Measurements from ENCODE around the gene ICAM2.

The ICAM2 gene

GRCh38 chr17:63960430-63960829 is 60.0 kb downstream of the ICAM2 start:
- H3K9me3 ChIP-seq (ENCODE audit: insufficient read depth, low read depth, low read length) = peaks cover 4% of the 10 kb centered on the region
- no peaks in the 10 kb centered on the region for H3K4me1 ChIP-seq (ENCODE audit: control insufficient read depth in 1 of 2, insufficient read depth in 2 of 2, low read length in 2 of 2)
- H3K79me1 ChIP-seq (ENCODE audit: low read length) = no peaks in the 10 kb centered on the region
- DNase-seq = no peak
- H4K91ac ChIP-seq (ENCODE audit: low read depth, low read length) = no peak overlapping the region
- no CpG with 5 or more reads among the region's 7 CpGs for WGBS (ENCODE audit: extremely low coverage, insufficient coverage, insufficient read length)
- no peak overlapping the region for H3K27ac ChIP-seq (ENCODE audit: low read depth, low read length)
- no peak overlapping the region for H3K23ac ChIP-seq (ENCODE audit: low read length)
- no peak overlapping the region for H4K8ac ChIP-seq (ENCODE audit: low read depth, low read length)
- no peak overlapping the region for H2BK12ac ChIP-seq (ENCODE audit: low read length)
- no peak overlapping the region for H2AFZ ChIP-seq (ENCODE audit: insufficient read depth, low read length, poor library complexity)
- no peak overlapping the region for H3K4ac ChIP-seq (ENCODE audit: low read depth, low read length)
- no peak overlapping the region for H3K9ac ChIP-seq (ENCODE audit: low read length)
- no peaks in the 10 kb centered on the region for H3K27me3 ChIP-seq (ENCODE audit: insufficient read depth, low read length)
- H2BK5ac ChIP-seq (ENCODE audit: low read depth, low read length, poor library complexity) = no peak overlapping the region
- no peak overlapping the region for H3K4me2 ChIP-seq (ENCODE audit: low read length)
- H3K18ac ChIP-seq (ENCODE audit: low read length) = no peak overlapping the region
- H2AK5ac ChIP-seq (ENCODE audit: low read length) = no peak overlapping the region
- no peaks in the 10 kb centered on the region for H3K79me2 ChIP-seq (ENCODE audit: control insufficient read depth, insufficient read depth, low read length, poor library complexity)
- no peak overlapping the region for H2BK120ac ChIP-seq (ENCODE audit: insufficient read depth, low read length, poor library complexity)
- no peaks in the 10 kb centered on the region for H3K36me3 ChIP-seq (ENCODE audit: control insufficient read depth in 1 of 2, insufficient read depth in 2 of 2, low read length in 2 of 2)
- H3K4me3 ChIP-seq (ENCODE audit: low read depth, low read length) = no peak overlapping the region
- H4K12ac ChIP-seq (ENCODE audit: low read depth, low read length) = no peak overlapping the region
- H3K14ac ChIP-seq (ENCODE audit: low read length) = no peak overlapping the region

GRCh38 chr17:63960006-63960405 is 60.4 kb downstream of the ICAM2 start:
- H3K4ac ChIP-seq (ENCODE audit: low read depth, low read length) = no peak overlapping the region
- H3K4me2 ChIP-seq (ENCODE audit: low read length) = no peak overlapping the region
- no CpG with 5 or more reads among the region's 9 CpGs for WGBS (ENCODE audit: extremely low coverage, insufficient coverage, insufficient read length)
- no peak for DNase-seq
- H3K27ac ChIP-seq (ENCODE audit: low read depth, low read length) = no peak overlapping the region
- no peaks in the 10 kb centered on the region for H3K27me3 ChIP-seq (ENCODE audit: insufficient read depth, low read length)
- peaks cover 4% of the 10 kb centered on the region for H3K9me3 ChIP-seq (ENCODE audit: insufficient read depth, low read depth, low read length)
- H4K12ac ChIP-seq (ENCODE audit: low read depth, low read length) = no peak overlapping the region
- H3K14ac ChIP-seq (ENCODE audit: low read length) = no peak overlapping the region
- no peaks in the 10 kb centered on the region for H3K4me1 ChIP-seq (ENCODE audit: control insufficient read depth in 1 of 2, insufficient read depth in 2 of 2, low read length in 2 of 2)
- H2BK5ac ChIP-seq (ENCODE audit: low read depth, low read length, poor library complexity) = no peak overlapping the region
- H3K9ac ChIP-seq (ENCODE audit: low read length) = no peak overlapping the region
- H3K36me3 ChIP-seq (ENCODE audit: control insufficient read depth in 1 of 2, insufficient read depth in 2 of 2, low read length in 2 of 2) = no peaks in the 10 kb centered on the region
- no peak overlapping the region for H2BK120ac ChIP-seq (ENCODE audit: insufficient read depth, low read length, poor library complexity)
- no peaks in the 10 kb centered on the region for H3K79me2 ChIP-seq (ENCODE audit: control insufficient read depth, insufficient read depth, low read length, poor library complexity)
- H2AK5ac ChIP-seq (ENCODE audit: low read length) = no peak overlapping the region
- H2BK12ac ChIP-seq (ENCODE audit: low read length) = no peak overlapping the region
- H4K91ac ChIP-seq (ENCODE audit: low read depth, low read length) = no peak overlapping the region
- H3K79me1 ChIP-seq (ENCODE audit: low read length) = no peaks in the 10 kb centered on the region
- H3K18ac ChIP-seq (ENCODE audit: low read length) = no peak overlapping the region
- H3K23ac ChIP-seq (ENCODE audit: low read length) = no peak overlapping the region
- no peak overlapping the region for H3K4me3 ChIP-seq (ENCODE audit: low read depth, low read length)
- no peak overlapping the region for H2AFZ ChIP-seq (ENCODE audit: insufficient read depth, low read length, poor library complexity)
- no peak overlapping the region for H4K8ac ChIP-seq (ENCODE audit: low read depth, low read length)

- no peak overlapping the region for H3K4ac ChIP-seq (ENCODE audit: low read depth, low read length)
- no CpG with 5 or more reads among the region's 5 CpGs for WGBS (ENCODE audit: extremely low coverage, insufficient coverage, insufficient read length)
- no peak overlapping the region for H3K4me3 ChIP-seq (ENCODE audit: low read depth, low read length)
- H3K27me3 ChIP-seq (ENCODE audit: insufficient read depth, low read length) = no peaks in the 10 kb centered on the region
- H3K18ac ChIP-seq (ENCODE audit: low read length) = no peak overlapping the region
- H3K9me3 ChIP-seq (ENCODE audit: insufficient read depth, low read depth, low read length) = peaks cover 4% of the 10 kb centered on the region
- no peaks in the 10 kb centered on the region for H3K79me2 ChIP-seq (ENCODE audit: control insufficient read depth, insufficient read depth, low read length, poor library complexity)
- H2BK5ac ChIP-seq (ENCODE audit: low read depth, low read length, poor library complexity) = no peak overlapping the region
- H3K23ac ChIP-seq (ENCODE audit: low read length) = no peak overlapping the region
- DNase-seq = peak in 1 of 2 donors; percentile 16
- no peak overlapping the region for H3K4me2 ChIP-seq (ENCODE audit: low read length)
- no peak overlapping the region for H4K12ac ChIP-seq (ENCODE audit: low read depth, low read length)
- H2BK12ac ChIP-seq (ENCODE audit: low read length) = no peak overlapping the region
- H3K9ac ChIP-seq (ENCODE audit: low read length) = no peak overlapping the region
- H4K8ac ChIP-seq (ENCODE audit: low read depth, low read length) = no peak overlapping the region
- H2BK120ac ChIP-seq (ENCODE audit: insufficient read depth, low read length, poor library complexity) = no peak overlapping the region
- no peak overlapping the region for H3K27ac ChIP-seq (ENCODE audit: low read depth, low read length)
- no peaks in the 10 kb centered on the region for H3K79me1 ChIP-seq (ENCODE audit: low read length)
- H4K91ac ChIP-seq (ENCODE audit: low read depth, low read length) = no peak overlapping the region
- no peak overlapping the region for H2AFZ ChIP-seq (ENCODE audit: insufficient read depth, low read length, poor library complexity)
- H2AK5ac ChIP-seq (ENCODE audit: low read length) = no peak overlapping the region
- H3K14ac ChIP-seq (ENCODE audit: low read length) = no peak overlapping the region
- H3K4me1 ChIP-seq (ENCODE audit: control insufficient read depth in 1 of 2, insufficient read depth in 2 of 2, low read length in 2 of 2) = no peaks in the 10 kb centered on the region
- H3K36me3 ChIP-seq (ENCODE audit: control insufficient read depth in 1 of 2, insufficient read depth in 2 of 2, low read length in 2 of 2) = no peaks in the 10 kb centered on the region
These were observed 64.0 kb downstream of the ICAM2 start for GRCh38 chr17:63956296-63956920.

- Histone ChIP-seq H2BK12ac (ENCODE audit: low read length) (no peak overlapping the region), H3K14ac (ENCODE audit: low read length) (no peak overlapping the region), H4K8ac (ENCODE audit: low read depth, low read length) (no peak overlapping the region), H3K79me2 (ENCODE audit: control insufficient read depth, insufficient read depth, low read length, poor library complexity) (no peaks in the 10 kb centered on the region), H3K79me1 (ENCODE audit: low read length) (no peaks in the 10 kb centered on the region), H3K27me3 (ENCODE audit: insufficient read depth, low read length) (no peaks in the 10 kb centered on the region), H3K9me3 (ENCODE audit: insufficient read depth, low read depth, low read length) (peaks cover 5% of the 10 kb centered on the region), H4K12ac (ENCODE audit: low read depth, low read length) (no peak overlapping the region), H2AK5ac (ENCODE audit: low read length) (no peak overlapping the region), H3K4ac (ENCODE audit: low read depth, low read length) (no peak overlapping the region), H3K9ac (ENCODE audit: low read length) (no peak overlapping the region), H2BK120ac (ENCODE audit: insufficient read depth, low read length, poor library complexity) (no peak overlapping the region), H3K4me1 (ENCODE audit: control insufficient read depth in 1 of 2, insufficient read depth in 2 of 2, low read length in 2 of 2) (no peaks in the 10 kb centered on the region), H3K18ac (ENCODE audit: low read length) (no peak overlapping the region), H3K4me3 (ENCODE audit: low read depth, low read length) (no peak overlapping the region), H3K4me2 (ENCODE audit: low read length) (no peak overlapping the region), H3K36me3 (ENCODE audit: control insufficient read depth in 1 of 2, insufficient read depth in 2 of 2, low read length in 2 of 2) (no peaks in the 10 kb centered on the region), H2AFZ (ENCODE audit: insufficient read depth, low read length, poor library complexity) (no peak overlapping the region), H4K91ac (ENCODE audit: low read depth, low read length) (no peak overlapping the region), H3K23ac (ENCODE audit: low read length) (no peak overlapping the region), H2BK5ac (ENCODE audit: low read depth, low read length, poor library complexity) (no peak overlapping the region), H3K27ac (ENCODE audit: low read depth, low read length) (no peak overlapping the region)
- no CpG with 5 or more reads among the region's 4 CpGs for WGBS (ENCODE audit: extremely low coverage, insufficient coverage, insufficient read length)
- no peak for DNase-seq
These were observed 64.6 kb downstream of the ICAM2 start for GRCh38 chr17:63955791-63956190.

Measured in trophoblast cell (in vitro differentiated cells and primary cell).